Measurements from ENCODE around the gene SYMPK.

Gene SYMPK

GRCh38 chr19:45793178-45793564 lies 69.8 kb downstream of the SYMPK start:
- TF ChIP-seq, protein P1, sequence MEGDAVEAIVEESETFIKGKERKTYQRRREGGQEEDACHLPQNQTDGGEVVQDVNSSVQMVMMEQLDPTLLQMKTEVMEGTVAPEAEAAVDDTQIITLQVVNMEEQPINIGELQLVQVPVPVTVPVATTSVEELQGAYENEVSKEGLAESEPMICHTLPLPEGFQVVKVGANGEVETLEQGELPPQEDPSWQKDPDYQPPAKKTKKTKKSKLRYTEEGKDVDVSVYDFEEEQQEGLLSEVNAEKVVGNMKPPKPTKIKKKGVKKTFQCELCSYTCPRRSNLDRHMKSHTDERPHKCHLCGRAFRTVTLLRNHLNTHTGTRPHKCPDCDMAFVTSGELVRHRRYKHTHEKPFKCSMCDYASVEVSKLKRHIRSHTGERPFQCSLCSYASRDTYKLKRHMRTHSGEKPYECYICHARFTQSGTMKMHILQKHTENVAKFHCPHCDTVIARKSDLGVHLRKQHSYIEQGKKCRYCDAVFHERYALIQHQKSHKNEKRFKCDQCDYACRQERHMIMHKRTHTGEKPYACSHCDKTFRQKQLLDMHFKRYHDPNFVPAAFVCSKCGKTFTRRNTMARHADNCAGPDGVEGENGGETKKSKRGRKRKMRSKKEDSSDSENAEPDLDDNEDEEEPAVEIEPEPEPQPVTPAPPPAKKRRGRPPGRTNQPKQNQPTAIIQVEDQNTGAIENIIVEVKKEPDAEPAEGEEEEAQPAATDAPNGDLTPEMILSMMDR (IDR thresholded peaks at IDR 0.05), result no peak

- TF ChIP-seq, protein P1 (IDR thresholded peaks at IDR 0.05), result no peak
Measured at GRCh38 chr19:45792470-45793177, 70.3 kb downstream of the SYMPK start, which contains the start of gene DMWD. Gene DMWD (minus strand): TSS chr19:45792845. CDS start chr19:45792756, 89 bp downstream.

DNA sequence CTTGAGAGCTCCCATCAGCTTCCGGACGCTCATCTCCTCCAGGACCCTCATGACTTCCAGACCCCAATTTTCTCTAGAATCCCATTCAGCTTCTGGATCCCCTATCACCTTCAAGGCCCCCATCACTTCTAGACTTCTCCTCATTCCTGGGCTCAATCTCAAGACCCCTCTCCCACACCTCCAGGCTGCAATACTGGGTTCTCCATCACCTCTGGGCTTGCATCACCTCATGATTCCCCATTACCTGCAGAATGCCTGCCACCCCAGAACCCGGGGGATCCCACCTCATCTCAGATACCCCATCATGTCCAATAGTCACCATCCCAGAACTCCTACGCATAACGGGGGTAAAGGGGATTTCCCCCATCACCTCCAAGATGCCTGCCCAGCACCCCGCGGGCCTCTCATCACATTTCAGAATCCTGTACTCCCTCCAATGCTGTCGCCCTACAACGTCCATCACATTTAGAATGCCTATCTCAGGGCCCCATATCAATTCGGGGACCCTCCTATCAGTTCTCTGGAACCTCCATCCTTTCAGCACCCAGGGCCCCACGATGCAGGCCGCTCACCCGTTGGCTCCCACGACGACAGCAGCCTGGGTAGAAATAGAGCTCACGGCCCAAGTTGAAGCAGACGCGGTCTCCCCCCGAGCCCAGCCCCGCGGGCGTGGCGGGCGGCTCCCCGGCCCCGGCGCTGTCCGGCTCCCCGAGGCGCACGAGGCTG lies 71.0 kb downstream of the SYMPK start:
- TF ChIP-seq, protein P1 (IDR thresholded peaks at IDR 0.05), result no peak

- TF ChIP-seq, protein P1 (IDR thresholded peaks at IDR 0.05), result no peak
Measured at GRCh38 chr19:45790942-45791341, 72.0 kb downstream of the SYMPK start.

DNA sequence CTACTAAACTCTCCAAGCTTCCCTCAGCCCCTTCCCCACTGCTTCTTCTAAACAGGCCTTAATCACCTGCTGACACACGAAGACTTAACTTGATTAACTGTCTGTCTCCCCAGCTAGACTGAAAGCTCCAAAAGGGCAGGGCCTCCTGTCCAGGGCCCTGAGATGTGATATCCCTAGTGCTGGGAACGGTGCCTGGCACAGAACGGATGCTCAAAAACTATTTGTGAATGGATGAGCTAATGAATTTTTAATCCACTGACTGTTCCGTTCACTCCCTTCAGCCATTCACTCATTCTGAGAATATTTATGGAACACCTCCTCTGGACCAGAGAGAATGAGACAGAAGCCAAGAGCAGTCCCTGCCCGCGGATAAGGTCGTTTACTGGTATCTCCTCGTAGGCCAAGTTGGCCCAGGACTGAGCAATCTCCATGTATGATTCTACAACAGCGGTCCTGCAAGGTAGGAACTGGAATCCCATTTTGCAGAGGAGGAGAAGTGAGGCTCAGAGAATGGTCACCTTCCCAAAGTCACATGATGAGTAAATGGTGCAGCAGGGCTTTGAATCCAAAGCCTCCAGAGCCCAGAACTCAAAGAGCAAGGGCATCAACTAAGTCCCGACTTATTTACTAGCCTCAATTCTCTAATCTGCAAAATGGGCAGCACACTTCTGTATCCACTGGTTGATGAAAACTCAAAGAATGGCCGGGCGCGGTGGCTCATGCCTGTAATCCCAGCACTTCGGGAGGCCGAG lies 73.7 kb downstream of the SYMPK start:
- TF ChIP-seq, protein P1 (IDR thresholded peaks at IDR 0.05), result no peak

- TF ChIP-seq, protein P1 (IDR thresholded peaks at IDR 0.05), result no peak
Measured at GRCh38 chr19:45786533-45786894, 76.4 kb downstream of the SYMPK start.

DNA sequence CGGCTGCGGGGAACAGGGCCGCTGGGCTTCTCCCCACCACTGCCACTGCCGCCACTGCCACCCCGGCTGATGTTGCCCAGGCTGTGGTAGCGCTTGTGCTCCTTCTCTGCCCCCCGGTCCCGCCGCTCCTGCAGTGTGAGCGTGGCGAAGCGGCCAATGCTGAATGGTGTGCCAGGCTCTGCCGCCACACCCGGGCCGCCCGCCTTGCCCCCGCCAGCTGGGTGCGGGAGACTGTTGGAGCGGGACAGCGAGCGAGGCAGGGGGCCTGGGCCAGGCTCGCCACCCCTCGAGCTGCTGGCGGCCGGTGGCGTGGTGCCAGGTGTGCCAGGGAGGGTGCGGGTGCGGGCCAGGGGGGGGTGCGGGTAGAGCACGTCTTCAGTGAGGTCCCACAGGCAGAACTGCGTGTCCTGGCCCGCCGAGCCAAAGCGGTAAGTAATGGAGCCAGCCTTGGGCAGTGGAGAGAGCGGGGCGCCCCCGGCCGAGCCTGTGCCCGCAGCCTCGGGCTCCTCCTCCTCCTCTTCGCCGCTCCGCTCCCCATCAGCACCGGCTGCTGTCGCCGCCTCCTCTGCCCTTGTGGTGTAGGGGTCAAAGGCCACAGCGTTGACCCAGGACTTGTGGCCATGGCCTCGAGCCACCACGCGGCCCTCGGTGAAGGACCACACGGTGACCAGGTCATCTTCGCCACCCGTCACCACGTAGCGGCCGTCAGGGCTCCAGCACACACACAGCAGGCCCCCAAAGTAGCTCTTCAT lies 77.0 kb downstream of the SYMPK start:
- TF ChIP-seq, protein P1 (IDR thresholded peaks at IDR 0.05), result no peak
